Breast epithelium (tissue), 4 donors: ENCODE results near the gene SERPINE1. TPM values are rescaled to one million over a fixed set of nuclear protein-coding genes. Genes with fewer than 3 reads are reported as not detected.

ENCODE experiments used
- DNase-seq, 2 donors: peaks; one replicate each; pipeline ENCODE4 v3.0.0-alpha.2; 2019; ENCODE audit warnings: low spot score in 2 of 2
- H3K27ac ChIP-seq, 2 donors: fragments of 200-600 bp; sonication (generic) in 1 of 2; one replicate each; pipeline ENCODE4 v1.5.1; 2016 to 2019; ENCODE audit warnings: mild to moderate bottlenecking in 1 of 2
- H3K27me3 ChIP-seq, 2 donors: fragments of 200-600 bp; sonication (generic) in 1 of 2; one replicate each; pipeline versions ENCODE4 v1.5.1 to v1.6.0; 2017 to 2019; ENCODE audit warnings: control low read depth in 1 of 2, mild to moderate bottlenecking in 1 of 2
- H3K36me3 ChIP-seq: fragments of 200-600 bp; one replicate; pipeline ENCODE4 v1.5.1; 2019
- H3K4me1 ChIP-seq, 2 donors: fragments of 200-600 bp; sonication (generic); one replicate each; pipeline ENCODE4 v1.5.1; 2016 to 2019; ENCODE audit warnings: control low read depth in 1 of 2
- H3K4me3 ChIP-seq, 3 donors: fragments of 200-600 bp; sonication (generic); 1 replicate in 2 of 3; 2 replicates in 1 of 3; pipeline ENCODE4 v1.5.1; 2016 to 2019; ENCODE audit warnings: mild to moderate bottlenecking in 3 of 3, moderate library complexity in 2 of 3
- H3K9me3 ChIP-seq, 2 donors: fragments of 200-600 bp; sonication (generic) in 1 of 2; one replicate each; pipeline ENCODE4 v1.5.1; 2016 to 2019; ENCODE audit warnings: control low read depth in 1 of 2
- POLR2A ChIP-seq: fragments of 450-650 bp; IDR thresholded peaks from one replicate; pipeline ENCODE4 v1.6.1; 2016; ENCODE audit warnings: antibody characterized with exemption, mild to moderate bottlenecking, moderate library complexity
- POLR2AphosphoS5 ChIP-seq, 3 donors: sonication (generic); formaldehyde crosslinking; IDR thresholded peaks; one replicate each; pipeline ENCODE4 v1.6.1; 2017; ENCODE audit warnings: antibody characterized with exemption in 3 of 3
- intact Hi-C: fragments of 100-400 bp; cut with DNase I; formaldehyde crosslinking; loops from one replicate; pipeline ENCODE4 v1.15.1; 2023; ENCODE audit warnings: low total_unique reads
- total RNA-seq, 3 donors: library from RNA; depleted of rRNA; stranded (reverse); fragments of >200 nt; gene quantifications; one replicate each; pipeline ENCODE4 v1.1.0, GENCODE V29; 2016
- TF ChIP-seq, protein P1 (sequence below), 3 donors: fragments of 450-650 bp; IDR thresholded peaks; one replicate each; pipeline ENCODE4 v1.5.1; 2016 to 2017; ENCODE audit warnings: antibody characterized with exemption in 3 of 3, mild to moderate bottlenecking in 3 of 3, moderate library complexity in 3 of 3

Gene SERPINE1
- total RNA-seq, 3 donors from 2014 or later = 6.2 to 24.3 (median 7.4) TPM

DNA sequence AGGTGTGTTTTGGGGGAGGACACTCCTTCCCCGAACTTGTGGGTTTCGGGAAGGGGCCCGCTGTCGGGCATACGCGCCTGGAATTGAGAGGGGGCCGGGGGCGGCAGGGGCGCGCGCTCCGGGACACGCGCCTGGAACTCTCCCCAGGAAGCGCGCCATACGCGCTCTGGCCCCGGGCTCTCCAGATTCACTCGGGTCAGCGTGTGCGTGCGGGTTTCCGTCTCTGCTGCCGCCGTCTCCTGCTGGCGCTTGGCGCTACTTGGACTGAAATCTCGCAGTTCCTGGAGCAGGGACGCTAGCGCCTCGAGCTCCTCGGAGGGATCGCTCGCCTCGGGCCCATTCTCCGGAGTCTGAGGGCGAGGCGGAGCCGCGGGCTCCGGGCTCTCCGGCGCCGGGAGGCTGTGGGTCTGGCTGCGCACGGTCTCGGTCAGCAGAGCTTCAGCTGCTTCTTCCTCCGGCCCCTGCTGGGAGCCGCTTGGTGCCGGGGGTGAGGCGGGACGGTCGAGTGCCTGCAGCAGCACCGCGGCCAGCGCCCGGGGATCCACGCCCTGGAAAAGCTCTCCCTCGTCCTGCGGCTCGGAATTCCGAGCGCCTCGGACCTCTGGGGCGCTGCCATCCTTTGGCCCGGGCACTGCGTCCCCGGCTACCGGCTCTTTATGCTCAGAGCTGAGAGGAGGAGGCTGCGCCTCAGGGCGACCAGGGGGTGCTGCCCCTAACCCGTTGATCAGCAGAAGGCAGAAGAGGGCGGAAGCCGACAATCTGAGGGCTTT, 37.4 kb downstream of the SERPINE1 start:
- peaks cover 14 to 16% of the 10 kb centered on the region in 2 donors for H3K4me1 ChIP-seq
- H3K27ac ChIP-seq = no peak overlapping the region
- H3K9me3 ChIP-seq = no peaks in the 10 kb centered on the region
- TF ChIP-seq POLR2A (no peak), POLR2AphosphoS5 (IDR thresholded peaks at IDR 0.05) (no peak)
- TF ChIP-seq, protein P1, sequence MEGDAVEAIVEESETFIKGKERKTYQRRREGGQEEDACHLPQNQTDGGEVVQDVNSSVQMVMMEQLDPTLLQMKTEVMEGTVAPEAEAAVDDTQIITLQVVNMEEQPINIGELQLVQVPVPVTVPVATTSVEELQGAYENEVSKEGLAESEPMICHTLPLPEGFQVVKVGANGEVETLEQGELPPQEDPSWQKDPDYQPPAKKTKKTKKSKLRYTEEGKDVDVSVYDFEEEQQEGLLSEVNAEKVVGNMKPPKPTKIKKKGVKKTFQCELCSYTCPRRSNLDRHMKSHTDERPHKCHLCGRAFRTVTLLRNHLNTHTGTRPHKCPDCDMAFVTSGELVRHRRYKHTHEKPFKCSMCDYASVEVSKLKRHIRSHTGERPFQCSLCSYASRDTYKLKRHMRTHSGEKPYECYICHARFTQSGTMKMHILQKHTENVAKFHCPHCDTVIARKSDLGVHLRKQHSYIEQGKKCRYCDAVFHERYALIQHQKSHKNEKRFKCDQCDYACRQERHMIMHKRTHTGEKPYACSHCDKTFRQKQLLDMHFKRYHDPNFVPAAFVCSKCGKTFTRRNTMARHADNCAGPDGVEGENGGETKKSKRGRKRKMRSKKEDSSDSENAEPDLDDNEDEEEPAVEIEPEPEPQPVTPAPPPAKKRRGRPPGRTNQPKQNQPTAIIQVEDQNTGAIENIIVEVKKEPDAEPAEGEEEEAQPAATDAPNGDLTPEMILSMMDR (IDR thresholded peaks at IDR 0.05) = no peak
- intact Hi-C loops = no loop called here
- no peak for DNase-seq
- peaks cover 21 to 68% of the 10 kb centered on the region in 2 donors for H3K27me3 ChIP-seq
- H3K4me3 ChIP-seq = peak overlapping the region; percentile 27 to 67 (median 43)
- no peaks in the 10 kb centered on the region for H3K36me3 ChIP-seq

DNA sequence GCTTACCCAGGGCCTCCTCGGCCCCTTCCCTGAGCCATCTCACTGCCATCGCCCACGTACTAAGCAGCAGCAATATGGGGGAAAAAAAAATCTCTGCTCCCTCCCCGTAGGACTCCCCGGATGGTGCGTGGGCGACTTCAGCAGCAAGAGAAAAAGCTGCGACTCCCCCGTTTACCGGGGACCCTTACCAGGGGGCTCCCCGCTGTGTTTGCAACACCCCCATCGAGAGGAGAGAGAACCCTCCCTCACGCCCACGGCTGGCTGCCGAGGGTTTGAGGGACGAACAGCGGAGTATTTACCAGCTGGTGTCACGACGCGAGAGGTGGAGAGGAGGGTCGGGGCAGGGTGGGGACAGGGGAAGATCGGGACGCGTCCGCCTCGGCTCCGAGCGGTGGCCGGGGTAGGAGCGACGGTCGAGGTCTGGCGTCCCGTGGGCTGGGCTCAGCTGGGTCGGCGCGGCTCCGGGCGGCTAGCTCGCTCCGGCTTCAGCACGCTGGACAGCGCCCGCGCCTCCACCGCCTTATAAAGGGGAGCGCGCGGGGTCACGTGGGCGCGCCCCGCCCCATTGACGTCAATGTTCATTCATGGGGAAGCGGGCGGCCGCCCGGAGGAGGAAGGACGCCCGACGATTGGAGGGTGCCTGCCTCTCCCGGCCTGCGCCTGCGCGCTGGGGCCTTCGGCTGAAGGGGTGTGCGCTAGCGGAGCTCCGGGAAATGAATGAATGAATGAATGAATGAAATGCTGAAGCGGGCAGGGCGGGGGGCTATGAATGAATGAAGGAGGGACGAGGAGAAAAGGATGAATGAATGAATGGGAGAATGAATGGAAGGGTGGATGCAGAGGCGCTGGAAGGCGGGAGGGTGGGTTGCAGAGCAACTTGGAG, 38.4 kb downstream of the SERPINE1 start, which contains the start of gene VGF:
VGF (minus strand) TSS at position 495 of the 883 bp plus-strand sequence. CDS start 726 bp downstream, outside the sequence.
- Histone ChIP-seq H3K27ac (no peak within 1 kb of the TSS), H3K36me3 (no peaks in the 10 kb centered on the region), H3K4me3 (peak within 1 kb of the TSS in 2 of 3 donors; percentile 43 to 67), H3K9me3 (no peaks in the 10 kb centered on the region), H3K4me1 (peaks cover 14 to 16% of the 10 kb centered on the region in 2 donors), H3K27me3 (peaks cover 21 to 79% of the 10 kb centered on the region in 2 donors)
- TF ChIP-seq, protein P1 (IDR thresholded peaks at IDR 0.05) = no peak
- TF ChIP-seq POLR2AphosphoS5 (IDR thresholded peaks at IDR 0.05) = peak; percentile 35 to 51 (median 43)
- no peak for TF ChIP-seq POLR2A
- intact Hi-C loops = no loop called here
- peak; percentile 81 to 87 for DNase-seq

DNA sequence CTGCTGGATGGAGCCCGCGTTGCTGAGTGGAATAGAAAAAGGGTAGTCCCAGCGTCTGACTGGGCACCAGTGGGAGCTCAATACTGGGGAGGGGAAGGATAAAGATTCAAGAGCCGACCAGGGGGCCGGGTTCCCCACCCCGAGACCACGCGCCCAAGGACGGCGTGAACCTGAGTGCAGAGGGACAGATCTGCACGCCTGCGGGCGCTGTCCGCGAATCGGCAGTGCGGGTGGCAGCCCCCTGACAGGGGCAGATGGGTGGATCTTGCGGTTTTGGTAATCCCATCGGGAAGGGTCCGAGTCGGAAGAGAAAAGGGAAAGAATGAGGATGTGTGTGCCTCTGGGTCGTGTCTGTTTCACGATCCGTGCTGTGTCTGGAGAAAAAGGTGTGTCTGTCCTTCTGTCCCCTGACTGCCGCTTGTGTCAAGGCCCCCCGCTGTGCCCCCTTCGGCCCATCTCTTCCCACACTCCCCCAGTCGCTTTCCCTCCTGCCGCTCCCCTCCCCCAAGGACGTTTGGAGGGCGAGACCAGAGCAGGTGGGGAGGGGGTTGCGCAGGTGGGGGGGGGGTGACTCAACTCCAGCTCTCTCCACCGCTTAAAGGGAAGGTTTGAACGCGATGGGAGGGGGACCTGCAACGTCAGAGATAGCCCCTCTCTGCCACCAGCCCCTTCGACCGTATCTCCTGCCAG, 39.2 kb downstream of the SERPINE1 start:
- H3K4me3 ChIP-seq = peak overlapping the region in 1 of 3 donors; percentile 26
- H3K9me3 ChIP-seq = no peaks in the 10 kb centered on the region
- peaks cover 21 to 86% of the 10 kb centered on the region in 2 donors for H3K27me3 ChIP-seq
- peaks cover 14 to 16% of the 10 kb centered on the region in 2 donors for H3K4me1 ChIP-seq
- no peaks in the 10 kb centered on the region for H3K36me3 ChIP-seq
- no peak overlapping the region for H3K27ac ChIP-seq
- no peak for TF ChIP-seq POLR2A
- no peak for TF ChIP-seq POLR2AphosphoS5 (IDR thresholded peaks at IDR 0.05)
- TF ChIP-seq, protein P1 (IDR thresholded peaks at IDR 0.05) = no peak
- DNase-seq = no peak
- intact Hi-C loops = no loop called here

DNA sequence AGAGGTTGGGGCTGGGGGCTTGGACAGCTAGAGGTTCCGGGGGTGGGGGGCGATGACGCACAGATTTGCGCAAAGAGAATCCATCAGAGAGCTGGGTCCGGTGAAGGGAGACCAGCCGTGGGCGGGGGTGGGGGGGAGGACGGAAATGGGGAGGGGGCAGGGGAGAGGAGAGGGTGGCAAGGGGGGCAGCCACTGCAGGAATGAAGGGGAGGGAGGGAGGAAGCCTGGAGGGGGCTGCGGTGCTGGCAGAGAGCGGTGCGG, 39.7 kb downstream of the SERPINE1 start:
- Histone ChIP-seq H3K4me1 (peaks cover 14 to 16% of the 10 kb centered on the region in 2 donors), H3K4me3 (no peak overlapping the region), H3K9me3 (no peaks in the 10 kb centered on the region), H3K27me3 (peaks cover 21 to 91% of the 10 kb centered on the region in 2 donors), H3K36me3 (no peaks in the 10 kb centered on the region), H3K27ac (no peak overlapping the region)
- DNase-seq = no peak
- TF ChIP-seq POLR2A (no peak), POLR2AphosphoS5 (IDR thresholded peaks at IDR 0.05) (no peak)
- TF ChIP-seq, protein P1 (IDR thresholded peaks at IDR 0.05) = no peak
- intact Hi-C loops = no loop called here
